ENCODE results near the gene OBP2A. TPM values are rescaled to one million over a fixed set of nuclear protein-coding genes. Genes with fewer than 3 reads are reported as not detected.

The OBP2A gene
- total and polyA plus RNA-seq, 2 donors (not counting 1 experiment from before 2014, with no cell fraction given), result not detected

- Histone ChIP-seq H3K27me3 (ENCODE audit: control insufficient read depth, insufficient read depth, low read length) (no peaks in the 10 kb centered on the region), H3K4me3 (replicated peaks in 1 of 4; ENCODE audit: control extremely low read depth in 1 of 4, insufficient read depth in 1 of 4, low read depth in 3 of 4, low read length in 4 of 4) (no peak overlapping the region), H3K36me3 (ENCODE audit: control insufficient read depth, insufficient read depth, low read length) (no peaks in the 10 kb centered on the region), H3K27ac (ENCODE audit: insufficient read depth, low read length) (no peak overlapping the region), H3K4me2 (ENCODE audit: extremely low read depth, insufficient read depth, low read length) (no peak overlapping the region), H3K4me1 (ENCODE audit: control insufficient read depth, extremely low read depth, insufficient read depth, low read length) (no peaks in the 10 kb centered on the region), H2AFZ (ENCODE audit: low read length) (no peak overlapping the region), H3K79me2 (ENCODE audit: control insufficient read depth, insufficient read depth, low read length) (no peaks in the 10 kb centered on the region), H3K9ac (ENCODE audit: insufficient read depth, low read length) (no peak overlapping the region), H3K9me3 (ENCODE audit: control insufficient read depth, insufficient read depth, low read depth, low read length) (no peaks in the 10 kb centered on the region), H4K20me1 (ENCODE audit: control insufficient read depth, extremely low read depth, insufficient read depth, low read length) (no peaks in the 10 kb centered on the region)
- TF ChIP-seq EZH2 (IDR thresholded peaks at IDR 0.05; ENCODE audit: low read length, missing control alignments) (no peak), CTCF (conservative IDR thresholded peaks at IDR 0.05 in 1 of 2, IDR thresholded peaks at IDR 0.05 in 1 of 2; ENCODE audit: low read depth in 1 of 2, low read length in 2 of 2) (no peak)
- DNase-seq (ENCODE audit: low read depth in 2 of 2), result no peak
These were observed 45.8 kb downstream of the OBP2A start for GRCh38 chr9:135591506-135592330.

DNA sequence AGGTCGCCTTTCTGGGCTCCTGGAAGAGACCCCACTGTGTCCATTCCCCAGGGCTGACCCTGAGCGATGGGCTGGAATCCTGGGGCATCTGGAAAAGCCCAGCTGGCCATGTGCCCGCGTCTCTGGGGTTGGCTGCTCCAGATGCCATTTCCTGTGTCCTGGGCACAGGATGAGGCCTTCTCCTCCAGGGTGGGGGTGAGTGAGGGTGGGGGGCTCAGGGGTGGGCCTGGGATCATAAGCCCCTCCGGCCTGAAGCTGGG, 46.3 kb downstream of the OBP2A start:
- DNase-seq (ENCODE audit: low read depth in 2 of 2), result no peak
- TF ChIP-seq EZH2 (IDR thresholded peaks at IDR 0.05; ENCODE audit: low read length, missing control alignments), result no peak
- no peak for TF ChIP-seq CTCF (conservative IDR thresholded peaks at IDR 0.05 in 1 of 2, IDR thresholded peaks at IDR 0.05 in 1 of 2; ENCODE audit: low read depth in 1 of 2, low read length in 2 of 2)
- Histone ChIP-seq H3K27ac (ENCODE audit: insufficient read depth, low read length) (no peak overlapping the region), H3K4me3 (replicated peaks in 1 of 4; ENCODE audit: control extremely low read depth in 1 of 4, insufficient read depth in 1 of 4, low read depth in 3 of 4, low read length in 4 of 4) (no peak overlapping the region), H3K9ac (ENCODE audit: insufficient read depth, low read length) (no peak overlapping the region), H3K9me3 (ENCODE audit: control insufficient read depth, insufficient read depth, low read depth, low read length) (no peaks in the 10 kb centered on the region), H3K27me3 (ENCODE audit: control insufficient read depth, insufficient read depth, low read length) (no peaks in the 10 kb centered on the region), H4K20me1 (ENCODE audit: control insufficient read depth, extremely low read depth, insufficient read depth, low read length) (no peaks in the 10 kb centered on the region), H3K4me2 (ENCODE audit: extremely low read depth, insufficient read depth, low read length) (no peak overlapping the region), H2AFZ (ENCODE audit: low read length) (no peak overlapping the region), H3K4me1 (ENCODE audit: control insufficient read depth, extremely low read depth, insufficient read depth, low read length) (no peaks in the 10 kb centered on the region), H3K79me2 (ENCODE audit: control insufficient read depth, insufficient read depth, low read length) (no peaks in the 10 kb centered on the region), H3K36me3 (ENCODE audit: control insufficient read depth, insufficient read depth, low read length) (no peaks in the 10 kb centered on the region)

DNA sequence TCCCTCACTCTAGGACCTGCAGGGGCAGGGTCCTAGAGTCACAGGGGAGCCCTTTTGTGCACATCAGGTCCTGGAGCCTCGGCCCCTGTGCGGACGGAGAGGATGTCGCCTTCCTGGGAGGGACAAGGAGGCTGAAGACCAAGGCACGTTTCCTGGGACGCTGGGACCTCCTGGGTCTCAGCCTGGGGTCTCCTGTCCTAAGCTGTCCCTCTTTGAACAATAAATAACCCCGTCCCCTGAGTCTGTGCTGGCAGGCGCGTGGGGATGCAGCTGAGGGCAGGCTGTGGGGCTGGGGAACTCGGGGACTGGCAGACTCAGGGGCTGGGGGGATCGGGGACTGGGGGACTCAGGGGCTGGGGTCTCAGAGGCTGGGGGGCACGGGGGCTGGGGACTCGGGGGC, 46.7 kb downstream of the OBP2A start:
- Histone ChIP-seq H3K27ac (ENCODE audit: insufficient read depth, low read length) (no peak overlapping the region), H3K9me3 (ENCODE audit: control insufficient read depth, insufficient read depth, low read depth, low read length) (no peaks in the 10 kb centered on the region), H3K4me1 (ENCODE audit: control insufficient read depth, extremely low read depth, insufficient read depth, low read length) (no peaks in the 10 kb centered on the region), H4K20me1 (ENCODE audit: control insufficient read depth, extremely low read depth, insufficient read depth, low read length) (no peaks in the 10 kb centered on the region), H3K36me3 (ENCODE audit: control insufficient read depth, insufficient read depth, low read length) (no peaks in the 10 kb centered on the region), H3K4me3 (replicated peaks in 1 of 4; ENCODE audit: control extremely low read depth in 1 of 4, insufficient read depth in 1 of 4, low read depth in 3 of 4, low read length in 4 of 4) (no peak overlapping the region), H3K27me3 (ENCODE audit: control insufficient read depth, insufficient read depth, low read length) (no peaks in the 10 kb centered on the region), H3K79me2 (ENCODE audit: control insufficient read depth, insufficient read depth, low read length) (no peaks in the 10 kb centered on the region), H3K4me2 (ENCODE audit: extremely low read depth, insufficient read depth, low read length) (no peak overlapping the region), H2AFZ (ENCODE audit: low read length) (no peak overlapping the region), H3K9ac (ENCODE audit: insufficient read depth, low read length) (no peak overlapping the region)
- TF ChIP-seq EZH2 (IDR thresholded peaks at IDR 0.05; ENCODE audit: low read length, missing control alignments) (no peak), CTCF (conservative IDR thresholded peaks at IDR 0.05 in 1 of 2, IDR thresholded peaks at IDR 0.05 in 1 of 2; ENCODE audit: low read depth in 1 of 2, low read length in 2 of 2) (no peak)
- DNase-seq (ENCODE audit: low read depth in 2 of 2), result no peak

Measured in fibroblast of lung (primary cell).